ENCODE results near the gene IL36B.

Gene IL36B

GRCh38 chr2:112993831-112994230 lies 58.8 kb downstream of the IL36B start:
- H3K4me2 ChIP-seq, result no peak overlapping the region
- H3K79me2 ChIP-seq (ENCODE audit: insufficient read depth, low read depth), result no peaks in the 10 kb centered on the region
- no peak overlapping the region for H3K4me3 ChIP-seq (IDR thresholded peaks at IDR 0.05; ENCODE audit: insufficient read depth, low read depth, low read length)
- no peaks in the 10 kb centered on the region for H3K36me3 ChIP-seq (ENCODE audit: insufficient read depth)
- H2AFZ ChIP-seq (ENCODE audit: low read depth), result no peak overlapping the region
- H3K27me3 ChIP-seq (ENCODE audit: insufficient read depth, low read depth), result no peaks in the 10 kb centered on the region
- H3K4me1 ChIP-seq (ENCODE audit: low read depth, poor library complexity, severe bottlenecking), result peaks cover 28% of the 10 kb centered on the region
- no peak overlapping the region for H3K9ac ChIP-seq
- no peak overlapping the region for H3K27ac ChIP-seq
- no peaks in the 10 kb centered on the region for H4K20me1 ChIP-seq (ENCODE audit: insufficient read depth)
- no peak for TF ChIP-seq CTCF (conservative IDR thresholded peaks at IDR 0.05; ENCODE audit: low read depth, low read length)

- TF ChIP-seq CTCF (conservative IDR thresholded peaks at IDR 0.05; ENCODE audit: low read depth, low read length), result no peak
- Histone ChIP-seq H3K27me3 (ENCODE audit: insufficient read depth, low read depth) (no peaks in the 10 kb centered on the region), H3K27ac (no peak overlapping the region), H3K4me3 (IDR thresholded peaks at IDR 0.05; ENCODE audit: insufficient read depth, low read depth, low read length) (no peak overlapping the region), H3K79me2 (ENCODE audit: insufficient read depth, low read depth) (no peaks in the 10 kb centered on the region), H4K20me1 (ENCODE audit: insufficient read depth) (no peaks in the 10 kb centered on the region), H3K9ac (no peak overlapping the region), H2AFZ (ENCODE audit: low read depth) (no peak overlapping the region), H3K36me3 (ENCODE audit: insufficient read depth) (no peaks in the 10 kb centered on the region), H3K4me1 (ENCODE audit: low read depth, poor library complexity, severe bottlenecking) (peaks cover 4% of the 10 kb centered on the region), H3K4me2 (no peak overlapping the region)
These were observed 63.1 kb downstream of the IL36B start for GRCh38 chr2:112989611-112990010.

- Histone ChIP-seq H3K4me2 (no peak overlapping the region), H3K4me3 (IDR thresholded peaks at IDR 0.05; ENCODE audit: insufficient read depth, low read depth, low read length) (no peak overlapping the region), H3K36me3 (ENCODE audit: insufficient read depth) (no peaks in the 10 kb centered on the region), H3K4me1 (ENCODE audit: low read depth, poor library complexity, severe bottlenecking) (no peaks in the 10 kb centered on the region), H3K27me3 (ENCODE audit: insufficient read depth, low read depth) (no peaks in the 10 kb centered on the region), H3K27ac (no peak overlapping the region), H3K9ac (no peak overlapping the region), H4K20me1 (ENCODE audit: insufficient read depth) (no peaks in the 10 kb centered on the region), H3K79me2 (ENCODE audit: insufficient read depth, low read depth) (no peaks in the 10 kb centered on the region), H2AFZ (ENCODE audit: low read depth) (no peak overlapping the region)
- no peak for TF ChIP-seq CTCF (conservative IDR thresholded peaks at IDR 0.05; ENCODE audit: low read depth, low read length)
These were observed 67.6 kb downstream of the IL36B start for GRCh38 chr2:112985090-112985489.

- no peaks in the 10 kb centered on the region for H3K4me1 ChIP-seq (ENCODE audit: low read depth, poor library complexity, severe bottlenecking)
- TF ChIP-seq CTCF (conservative IDR thresholded peaks at IDR 0.05; ENCODE audit: low read depth, low read length), result no peak
- no peaks in the 10 kb centered on the region for H4K20me1 ChIP-seq (ENCODE audit: insufficient read depth)
- no peak overlapping the region for H3K4me2 ChIP-seq
- H2AFZ ChIP-seq (ENCODE audit: low read depth), result no peak overlapping the region
- no peak overlapping the region for H3K4me3 ChIP-seq (IDR thresholded peaks at IDR 0.05; ENCODE audit: insufficient read depth, low read depth, low read length)
- no peak overlapping the region for H3K9ac ChIP-seq
- H3K27me3 ChIP-seq (ENCODE audit: insufficient read depth, low read depth), result no peaks in the 10 kb centered on the region
- no peaks in the 10 kb centered on the region for H3K79me2 ChIP-seq (ENCODE audit: insufficient read depth, low read depth)
- H3K27ac ChIP-seq, result no peak overlapping the region
- no peaks in the 10 kb centered on the region for H3K36me3 ChIP-seq (ENCODE audit: insufficient read depth)
These were observed 72.1 kb downstream of the IL36B start for GRCh38 chr2:112980537-112980936.
